SK-N-SH (cell line): ENCODE results near the gene ZIC5. TPM values are rescaled to one million over a fixed set of nuclear protein-coding genes. Genes with fewer than 3 reads are reported as not detected.

ENCODE experiments used
- CTCF ChIA-PET: fragments of 300-600, 350-600 bp; formaldehyde crosslinking; extraction: SDS; loops from one replicate; lab custom pipeline; 2021; lab: Yijun Ruan, JAX
- POLR2A ChIA-PET: fragments of 350-600 bp; sonication (Branson Sonifier 250); formaldehyde crosslinking; extraction: SDS; loops from one replicate; lab custom pipeline; 2020; ENCODE audit warnings: antibody characterized with exemption, inconsistent platforms; lab: Yijun Ruan, JAX
- DNase-seq: peaks from one replicate; pipeline ENCODE4 v3.0.0; 2012
- H2AFZ ChIP-seq: fragments of 200-600 bp; sonication (generic); 2 replicates; pipeline ENCODE4 v1.8.1; 2016; ENCODE audit warnings: antibody characterized with exemption, mild to moderate bottlenecking, low read depth
- H3F3A ChIP-seq: fragments of 200-600 bp; sonication (generic); replicated peaks from 2 replicates; pipeline ENCODE3; 2016; ENCODE audit warnings: antibody characterized with exemption, mild to moderate bottlenecking; ENCODE audit not compliant: insufficient read depth
- H3K27ac ChIP-seq, 2 experiments: fragments of 200-500 bp in 1 of 2; fragments of 200-600 bp in 1 of 2; sonication (Bioruptor generic) in 1 of 2; sonication (generic), shearing (Covaris generic) in 1 of 2; 2 replicates each; pipeline versions ENCODE4 v1.5.1 to v1.6.1; 2014 to 2016; ENCODE audit warnings: low read depth in 2 of 2, inconsistent platforms in 1 of 2, low read length in 1 of 2, mild to moderate bottlenecking in 1 of 2, mixed read lengths in 1 of 2
- H3K27me3 ChIP-seq: fragments of 200-600 bp; sonication (generic), shearing (Covaris generic); 2 replicates; pipeline ENCODE4 v1.6.1; 2016; ENCODE audit warnings: mixed run types; ENCODE audit not compliant: insufficient read depth
- H3K36me3 ChIP-seq, 2 experiments: fragments of 200-500 bp in 1 of 2; fragments of 200-600 bp in 1 of 2; sonication (Bioruptor generic) in 1 of 2; sonication (generic) in 1 of 2; replicated peaks in 1 of 2; 2 replicates each; pipeline versions ENCODE3 to v1.5.1; 2014 to 2016; ENCODE audit warnings: low read length in 1 of 2, mild to moderate bottlenecking in 1 of 2; ENCODE audit not compliant: insufficient read depth in 2 of 2, control insufficient read depth in 1 of 2
- H3K4me1 ChIP-seq, 2 experiments: fragments of 200-500 bp in 1 of 2; fragments of 200-600 bp in 1 of 2; sonication (Bioruptor generic) in 1 of 2; sonication (generic), shearing (Covaris generic) in 1 of 2; 2 replicates each; pipeline versions ENCODE4 v1.5.1 to v1.6.1; 2014 to 2016; ENCODE audit warnings: low read depth in 1 of 2, low read length in 1 of 2, mixed run types in 1 of 2; ENCODE audit not compliant: insufficient read depth in 2 of 2, control insufficient read depth in 1 of 2
- H3K4me2 ChIP-seq: fragments of 200-600 bp; sonication (generic), shearing (Covaris generic); 2 replicates; pipeline ENCODE4 v1.6.1; 2017; ENCODE audit warnings: mixed run types
- H3K4me3 ChIP-seq, 2 experiments: fragments of 200-500 bp in 1 of 2; fragments of 200-600 bp in 1 of 2; sonication (Bioruptor generic) in 1 of 2; sonication (generic), shearing (Covaris generic) in 1 of 2; 2 replicates each; pipeline versions ENCODE4 v1.5.1 to v1.8.1; 2014 to 2016; ENCODE audit warnings: low read depth in 2 of 2, inconsistent platforms in 1 of 2, low read length in 1 of 2, mild to moderate bottlenecking in 1 of 2, mixed read lengths in 1 of 2, moderate library complexity in 1 of 2
- H3K79me2 ChIP-seq: fragments of 200-600 bp; sonication (generic); 2 replicates; pipeline ENCODE4 v1.8.1; 2017; ENCODE audit warnings: mild to moderate bottlenecking; ENCODE audit not compliant: insufficient read depth
- H3K9ac ChIP-seq: fragments of 200-600 bp; sonication (generic); 2 replicates; pipeline ENCODE4 v1.6.1; 2017; ENCODE audit warnings: mixed run types
- H3K9me2 ChIP-seq: fragments of 200-600 bp; sonication (generic); 2 replicates; pipeline ENCODE4 v1.6.1; 2017; ENCODE audit warnings: mixed run types
- H3K9me3 ChIP-seq: fragments of 200-600 bp; sonication (generic); 2 replicates; pipeline ENCODE4 v1.6.1; 2017; ENCODE audit warnings: mixed run types, mild to moderate bottlenecking, moderate library complexity
- H4K20me1 ChIP-seq: fragments of 200-600 bp; sonication (generic); 2 replicates; pipeline ENCODE4 v1.6.1; 2017; ENCODE audit warnings: mild to moderate bottlenecking, mixed run types; ENCODE audit not compliant: insufficient read depth
- CHD2 ChIP-seq: fragments of 150-350 bp; IDR thresholded peaks from 2 replicates; pipeline ENCODE4 v1.6.1; 2018; ENCODE audit warnings: low read length; ENCODE audit not compliant: partially characterized antibody
- EP300 ChIP-seq, 2 experiments: IDR thresholded peaks; 2 replicates each; pipeline versions ENCODE4 v1.4.0 to v1.6.1; 2012; ENCODE audit warnings: borderline replicate concordance in 1 of 2, low read depth in 1 of 2, low read length in 1 of 2
- FOXJ3 ChIP-seq: sonication (generic); formaldehyde crosslinking; IDR thresholded peaks from 2 replicates; pipeline ENCODE4 v1.5.1; 2020; ENCODE audit warnings: mild to moderate bottlenecking, missing genetic modification reagents
- GABPA ChIP-seq: IDR thresholded peaks from 2 replicates; pipeline ENCODE4 v1.4.0; 2012; ENCODE audit warnings: low read depth, mild to moderate bottlenecking
- GATA2 ChIP-seq: sonication (generic); formaldehyde crosslinking; IDR thresholded peaks from 2 replicates; pipeline ENCODE4 v1.5.0; 2020; ENCODE audit warnings: mild to moderate bottlenecking, missing genetic modification reagents
- MEF2A ChIP-seq: IDR thresholded peaks from 2 replicates; pipeline ENCODE4 v1.4.0; 2012; ENCODE audit warnings: low read depth, borderline replicate concordance
- NRF1 ChIP-seq: IDR thresholded peaks from 2 replicates; pipeline ENCODE4 v1.6.1; 2012; ENCODE audit warnings: low read depth, mild to moderate bottlenecking, low read length
- POLR2AphosphoS5 ChIP-seq: IDR thresholded peaks from 2 replicates; pipeline ENCODE4 v1.6.1; 2012; ENCODE audit warnings: low read depth, low read length
- RFX5 ChIP-seq: IDR thresholded peaks from 2 replicates; pipeline ENCODE4 v1.6.1; 2012; ENCODE audit warnings: mild to moderate bottlenecking, improper control_type of control experiment, low read length
- SIN3A ChIP-seq: IDR thresholded peaks from 2 replicates; pipeline ENCODE4 v1.6.1; 2012; ENCODE audit warnings: low read depth, mild to moderate bottlenecking, low read length, moderate library complexity, borderline replicate concordance
- TAF1 ChIP-seq: IDR thresholded peaks from 2 replicates; pipeline ENCODE4 v1.6.1; 2012; ENCODE audit warnings: low read depth, mild to moderate bottlenecking, low read length, moderate library complexity, borderline replicate concordance
- TCF12 ChIP-seq: IDR thresholded peaks from 2 replicates; pipeline ENCODE4 v1.4.0; 2012
- WGBS: methylation state at CpG from one replicate; pipeline ENCODE4 v1.1.6; 2017; ENCODE audit warnings: low lambda C conversion rate; 5-methylcytosine and 5-hydroxymethylcytosine counted together
- polyA plus RNA-seq, 3 experiments: library from polyadenylated mRNA; depleted of rRNA; stranded (reverse); fragments of >200 nt; gene quantifications; 2 replicates each; pipeline ENCODE4 v1.2.3, GENCODE V29; 2012
- TF ChIP-seq, protein P1 (sequence below): fragments of 150-350 bp; IDR thresholded peaks from 2 replicates; pipeline ENCODE4 v1.6.1; 2016; ENCODE audit warnings: mild to moderate bottlenecking, low read depth, low read length
- TF ChIP-seq, protein P2 (sequence below): IDR thresholded peaks from 2 replicates; pipeline ENCODE4 v1.4.0; 2012; ENCODE audit warnings: low read depth, borderline replicate concordance
- TF ChIP-seq, protein P3 (sequence below): IDR thresholded peaks from 2 replicates; pipeline ENCODE4 v1.6.1; 2012; ENCODE audit warnings: mild to moderate bottlenecking, low read depth, low read length, moderate library complexity
- TF ChIP-seq, protein P4 (sequence below): fragments of 200-600 bp; sonication (generic); IDR thresholded peaks from 2 replicates; pipeline ENCODE4 v1.6.1; 2017; ENCODE audit warnings: antibody characterized with exemption, mild to moderate bottlenecking, moderate library complexity

ZIC5 gene
- polyA plus RNA-seq, 1 of the 3 experiments (the other 2 are of a cell fraction): not detected

DNA sequence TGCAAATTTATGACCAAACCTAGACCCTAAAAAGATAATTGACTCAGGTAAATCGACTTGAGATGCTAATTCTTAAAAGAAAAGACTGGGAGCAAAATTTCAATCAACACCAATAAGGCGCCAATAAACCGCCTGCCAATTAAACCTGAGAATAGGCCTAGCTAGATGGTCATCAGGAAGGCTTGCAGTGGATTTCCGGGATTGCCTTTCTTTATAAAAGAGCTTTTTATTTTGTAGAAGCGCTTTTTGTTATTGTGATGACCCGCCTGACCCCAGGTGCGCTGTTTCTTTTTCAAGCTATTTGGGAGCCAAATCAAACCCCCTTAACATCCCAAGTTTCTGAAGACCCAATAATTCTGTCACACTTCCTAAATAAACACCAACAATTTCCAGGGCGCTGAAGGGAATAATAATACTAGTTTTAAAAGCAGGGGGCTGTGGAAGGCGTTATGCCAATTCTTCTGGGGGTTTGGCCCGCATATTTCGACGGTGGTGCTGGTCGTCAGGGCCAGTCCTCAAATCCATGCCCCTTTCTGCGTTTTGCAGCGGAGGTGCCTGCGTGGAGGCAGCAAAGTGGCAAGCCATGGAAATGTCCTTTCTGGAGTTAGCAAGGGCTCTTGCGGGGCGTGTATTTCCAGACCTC lies 2.9 kb upstream of the ZIC5 start (continued):
- TF ChIP-seq, protein P1, sequence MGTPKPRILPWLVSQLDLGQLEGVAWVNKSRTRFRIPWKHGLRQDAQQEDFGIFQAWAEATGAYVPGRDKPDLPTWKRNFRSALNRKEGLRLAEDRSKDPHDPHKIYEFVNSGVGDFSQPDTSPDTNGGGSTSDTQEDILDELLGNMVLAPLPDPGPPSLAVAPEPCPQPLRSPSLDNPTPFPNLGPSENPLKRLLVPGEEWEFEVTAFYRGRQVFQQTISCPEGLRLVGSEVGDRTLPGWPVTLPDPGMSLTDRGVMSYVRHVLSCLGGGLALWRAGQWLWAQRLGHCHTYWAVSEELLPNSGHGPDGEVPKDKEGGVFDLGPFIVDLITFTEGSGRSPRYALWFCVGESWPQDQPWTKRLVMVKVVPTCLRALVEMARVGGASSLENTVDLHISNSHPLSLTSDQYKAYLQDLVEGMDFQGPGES: no peak
- TF ChIP-seq TCF12 (no peak), MEF2A (no peak), FOXJ3 (CRISPR knock-in tag) (no peak), RFX5 (no peak)
- TF ChIP-seq, protein P2, sequence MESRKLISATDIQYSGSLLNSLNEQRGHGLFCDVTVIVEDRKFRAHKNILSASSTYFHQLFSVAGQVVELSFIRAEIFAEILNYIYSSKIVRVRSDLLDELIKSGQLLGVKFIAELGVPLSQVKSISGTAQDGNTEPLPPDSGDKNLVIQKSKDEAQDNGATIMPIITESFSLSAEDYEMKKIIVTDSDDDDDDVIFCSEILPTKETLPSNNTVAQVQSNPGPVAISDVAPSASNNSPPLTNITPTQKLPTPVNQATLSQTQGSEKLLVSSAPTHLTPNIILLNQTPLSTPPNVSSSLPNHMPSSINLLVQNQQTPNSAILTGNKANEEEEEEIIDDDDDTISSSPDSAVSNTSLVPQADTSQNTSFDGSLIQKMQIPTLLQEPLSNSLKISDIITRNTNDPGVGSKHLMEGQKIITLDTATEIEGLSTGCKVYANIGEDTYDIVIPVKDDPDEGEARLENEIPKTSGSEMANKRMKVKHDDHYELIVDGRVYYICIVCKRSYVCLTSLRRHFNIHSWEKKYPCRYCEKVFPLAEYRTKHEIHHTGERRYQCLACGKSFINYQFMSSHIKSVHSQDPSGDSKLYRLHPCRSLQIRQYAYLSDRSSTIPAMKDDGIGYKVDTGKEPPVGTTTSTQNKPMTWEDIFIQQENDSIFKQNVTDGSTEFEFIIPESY: no peak
- TF ChIP-seq, protein P3, sequence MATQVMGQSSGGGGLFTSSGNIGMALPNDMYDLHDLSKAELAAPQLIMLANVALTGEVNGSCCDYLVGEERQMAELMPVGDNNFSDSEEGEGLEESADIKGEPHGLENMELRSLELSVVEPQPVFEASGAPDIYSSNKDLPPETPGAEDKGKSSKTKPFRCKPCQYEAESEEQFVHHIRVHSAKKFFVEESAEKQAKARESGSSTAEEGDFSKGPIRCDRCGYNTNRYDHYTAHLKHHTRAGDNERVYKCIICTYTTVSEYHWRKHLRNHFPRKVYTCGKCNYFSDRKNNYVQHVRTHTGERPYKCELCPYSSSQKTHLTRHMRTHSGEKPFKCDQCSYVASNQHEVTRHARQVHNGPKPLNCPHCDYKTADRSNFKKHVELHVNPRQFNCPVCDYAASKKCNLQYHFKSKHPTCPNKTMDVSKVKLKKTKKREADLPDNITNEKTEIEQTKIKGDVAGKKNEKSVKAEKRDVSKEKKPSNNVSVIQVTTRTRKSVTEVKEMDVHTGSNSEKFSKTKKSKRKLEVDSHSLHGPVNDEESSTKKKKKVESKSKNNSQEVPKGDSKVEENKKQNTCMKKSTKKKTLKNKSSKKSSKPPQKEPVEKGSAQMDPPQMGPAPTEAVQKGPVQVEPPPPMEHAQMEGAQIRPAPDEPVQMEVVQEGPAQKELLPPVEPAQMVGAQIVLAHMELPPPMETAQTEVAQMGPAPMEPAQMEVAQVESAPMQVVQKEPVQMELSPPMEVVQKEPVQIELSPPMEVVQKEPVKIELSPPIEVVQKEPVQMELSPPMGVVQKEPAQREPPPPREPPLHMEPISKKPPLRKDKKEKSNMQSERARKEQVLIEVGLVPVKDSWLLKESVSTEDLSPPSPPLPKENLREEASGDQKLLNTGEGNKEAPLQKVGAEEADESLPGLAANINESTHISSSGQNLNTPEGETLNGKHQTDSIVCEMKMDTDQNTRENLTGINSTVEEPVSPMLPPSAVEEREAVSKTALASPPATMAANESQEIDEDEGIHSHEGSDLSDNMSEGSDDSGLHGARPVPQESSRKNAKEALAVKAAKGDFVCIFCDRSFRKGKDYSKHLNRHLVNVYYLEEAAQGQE: no peak

DNA sequence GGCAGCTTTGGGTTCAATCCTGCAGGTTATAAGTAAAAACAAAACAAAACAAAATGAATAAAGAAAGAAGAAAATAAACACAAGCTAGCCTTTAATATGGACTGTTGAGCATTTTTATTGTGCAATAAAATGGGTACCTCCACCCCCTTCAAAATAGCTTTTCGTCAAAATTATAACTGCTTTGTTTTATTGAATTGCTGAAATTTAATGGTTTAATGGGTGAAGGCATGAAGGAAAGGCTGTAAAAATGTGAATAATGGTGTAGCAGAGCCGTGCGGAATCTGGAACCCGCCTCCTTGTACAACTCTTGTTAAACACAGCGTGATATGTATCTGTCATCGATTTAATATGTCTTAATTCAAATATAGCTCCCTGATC lies 2.2 kb upstream of the ZIC5 start:
- Histone ChIP-seq H3K36me3 (no peaks in the 10 kb centered on the region), H3K27ac (no peak overlapping the region), H4K20me1 (peaks cover 20% of the 10 kb centered on the region), H3K4me2 (no peak overlapping the region), H3K79me2 (no peaks in the 10 kb centered on the region), H3K4me3 (no peak overlapping the region), H3K9me3 (no peaks in the 10 kb centered on the region), H3K27me3 (peaks cover 91% of the 10 kb centered on the region), H3K9me2 (no peaks in the 10 kb centered on the region), H3K9ac (no peak overlapping the region), H2AFZ (no peak overlapping the region), H3K4me1 (peaks cover 0 to 1% of the 10 kb centered on the region in 2 experiments; a peak in 1 of 4 replicates), H3F3A (no peaks in the 10 kb centered on the region)
- no peak for TF ChIP-seq EP300 (IDR thresholded peaks at IDR 0.05; ENCODE audit: borderline replicate concordance in 1 of 2, low read depth in 1 of 2, low read length in 1 of 2)
- TF ChIP-seq, protein P4, sequence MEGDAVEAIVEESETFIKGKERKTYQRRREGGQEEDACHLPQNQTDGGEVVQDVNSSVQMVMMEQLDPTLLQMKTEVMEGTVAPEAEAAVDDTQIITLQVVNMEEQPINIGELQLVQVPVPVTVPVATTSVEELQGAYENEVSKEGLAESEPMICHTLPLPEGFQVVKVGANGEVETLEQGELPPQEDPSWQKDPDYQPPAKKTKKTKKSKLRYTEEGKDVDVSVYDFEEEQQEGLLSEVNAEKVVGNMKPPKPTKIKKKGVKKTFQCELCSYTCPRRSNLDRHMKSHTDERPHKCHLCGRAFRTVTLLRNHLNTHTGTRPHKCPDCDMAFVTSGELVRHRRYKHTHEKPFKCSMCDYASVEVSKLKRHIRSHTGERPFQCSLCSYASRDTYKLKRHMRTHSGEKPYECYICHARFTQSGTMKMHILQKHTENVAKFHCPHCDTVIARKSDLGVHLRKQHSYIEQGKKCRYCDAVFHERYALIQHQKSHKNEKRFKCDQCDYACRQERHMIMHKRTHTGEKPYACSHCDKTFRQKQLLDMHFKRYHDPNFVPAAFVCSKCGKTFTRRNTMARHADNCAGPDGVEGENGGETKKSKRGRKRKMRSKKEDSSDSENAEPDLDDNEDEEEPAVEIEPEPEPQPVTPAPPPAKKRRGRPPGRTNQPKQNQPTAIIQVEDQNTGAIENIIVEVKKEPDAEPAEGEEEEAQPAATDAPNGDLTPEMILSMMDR: no peak
- no peak for TF ChIP-seq TAF1
- no peak for TF ChIP-seq SIN3A
- TF ChIP-seq NRF1: no peak
- TF ChIP-seq GATA2 (CRISPR knock-in tag): no peak
- TF ChIP-seq POLR2AphosphoS5: no peak
- no peak for TF ChIP-seq CHD2
- TF ChIP-seq MEF2A: no peak
- TF ChIP-seq GABPA: no peak
- CTCF ChIA-PET: interaction anchor here (1.0 to 2.1 kb wide), 4 partner anchors 10 to 317 kb away, joined by 3 to 7 read pairs (median 6); no protein-coding TSS in a partner anchor
- POLR2A ChIA-PET: no interaction called here
- no peak for DNase-seq
- WGBS: 28% methylated on average over 6 of the region's 6 CpGs
